RKO (cell line): ENCODE data around the gene LPP.

Experiments used
- DNase-seq: peaks from one replicate; pipeline ENCODE4 v3.0.0-alpha.2; 2016; ENCODE audit warnings: low spot score

The LPP gene

GRCh38 chr3:188792793-188793192 lies 638.8 kb downstream of the LPP start:
- DNase-seq = no peak

DNA sequence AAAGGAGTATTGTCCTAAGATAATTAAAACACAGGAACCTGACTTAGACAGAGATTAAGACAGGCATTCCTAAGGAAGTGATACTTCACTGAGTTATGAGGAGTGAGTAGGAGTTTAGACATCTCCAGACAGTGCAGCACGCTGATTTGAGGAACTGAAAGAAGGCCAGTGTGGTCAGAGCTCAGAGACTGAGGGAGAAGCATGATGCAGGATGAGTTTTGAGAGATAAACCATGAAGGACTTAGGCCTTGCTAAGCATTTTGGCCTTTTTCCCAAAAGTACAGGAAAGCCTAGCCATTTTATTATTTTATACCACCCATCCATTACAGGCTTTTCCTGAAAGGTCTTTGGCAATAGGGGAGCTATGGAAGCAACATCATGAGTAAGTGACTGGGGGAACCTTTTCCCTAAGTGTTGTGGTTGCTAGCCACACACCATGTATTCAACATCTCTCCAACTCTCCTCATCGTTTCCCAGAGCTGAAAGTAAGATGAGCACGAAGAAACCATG lies 642.2 kb downstream of the LPP start:
- peak; percentile 66 for DNase-seq

DNA sequence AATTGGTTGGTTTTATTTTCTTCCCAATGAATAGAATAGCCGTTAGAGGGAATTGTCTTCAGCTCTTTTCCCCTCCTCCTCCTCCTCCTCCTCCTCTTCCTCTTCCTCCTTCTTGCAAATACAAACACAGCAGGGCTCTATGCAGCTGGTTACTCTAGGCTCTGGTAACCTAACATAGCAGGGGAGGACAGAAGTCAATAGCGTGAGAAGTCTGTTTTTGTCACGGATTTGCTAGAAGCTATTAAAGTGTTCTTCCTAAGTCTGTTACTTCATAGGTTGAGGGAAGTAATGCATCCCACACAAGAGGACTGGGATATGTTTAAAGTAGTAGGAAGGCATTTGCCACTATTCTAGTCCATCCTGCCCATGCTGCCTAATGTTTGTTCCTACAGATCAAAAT lies 643.1 kb downstream of the LPP start:
- DNase-seq = no peak

DNA sequence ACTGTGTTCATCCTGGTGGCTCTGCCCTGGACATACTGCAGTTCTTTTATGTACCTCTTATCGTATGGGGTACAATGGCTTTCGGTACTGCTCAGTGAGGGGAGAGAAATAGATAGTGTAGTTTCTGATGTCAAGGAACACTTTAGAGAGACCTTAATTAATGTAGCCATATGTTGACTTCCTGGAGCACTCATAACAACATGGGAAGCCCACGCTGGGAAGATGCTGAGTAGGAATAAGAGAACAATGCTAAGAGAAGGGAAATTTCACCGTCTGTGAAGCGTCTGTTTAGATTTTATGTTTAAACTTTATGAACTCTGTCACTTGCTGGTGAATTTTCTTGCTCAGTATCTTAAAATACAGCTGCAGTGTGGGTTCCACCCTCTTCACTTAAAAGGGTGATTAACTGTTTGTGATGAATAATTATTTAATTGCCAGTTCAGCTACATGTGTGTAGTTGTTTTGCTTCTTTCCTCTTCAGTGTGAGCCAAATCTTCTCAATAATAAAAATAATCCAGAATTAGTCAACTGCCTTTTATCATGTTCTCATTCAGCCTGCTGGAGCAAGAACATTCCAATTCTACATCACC lies 644.7 kb downstream of the LPP start:
- no peak for DNase-seq

DNA sequence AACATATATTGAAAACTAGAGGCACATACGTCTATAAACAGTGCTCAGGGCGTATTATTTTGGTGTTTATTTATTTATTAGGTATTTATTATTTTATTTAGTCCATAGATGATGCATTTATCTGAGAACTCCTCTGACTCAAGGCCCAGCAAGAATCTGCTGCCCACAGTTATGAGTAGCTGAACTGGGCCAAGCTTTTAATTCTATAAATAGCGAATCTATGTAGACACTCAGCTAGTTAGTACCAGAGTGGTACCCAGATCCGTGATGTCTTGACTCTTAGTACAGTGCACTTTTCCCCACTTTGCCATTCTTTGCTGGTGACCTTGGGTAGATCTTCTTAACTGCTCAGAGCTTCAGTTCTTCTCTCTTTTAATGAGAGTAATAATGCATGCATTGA lies 647.4 kb downstream of the LPP start:
- no peak for DNase-seq

- DNase-seq = no peak
These were observed 648.7 kb downstream of the LPP start for GRCh38 chr3:188802645-188803044.

DNA sequence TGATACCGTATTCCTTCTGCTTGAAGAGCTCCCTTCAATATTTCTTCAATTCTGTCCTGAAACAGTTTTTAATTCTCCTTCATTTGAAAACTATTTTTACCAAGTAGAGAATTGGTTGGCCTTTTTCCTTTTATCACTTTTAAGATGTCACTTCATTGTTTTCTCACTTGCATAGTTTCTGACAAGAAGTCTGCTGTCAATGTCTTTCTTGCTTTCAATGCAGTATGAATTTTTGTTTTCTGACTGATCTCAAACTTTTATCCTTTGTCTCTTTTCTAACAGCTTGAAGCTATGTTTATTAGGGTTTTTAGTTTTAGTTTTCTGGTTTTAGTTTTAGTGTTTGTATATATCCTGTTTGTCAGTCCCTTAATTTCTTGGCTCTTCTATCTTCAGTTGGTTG lies 653.0 kb downstream of the LPP start:
- peak; percentile 45 for DNase-seq

GRCh38 chr3:188812198-188812597 lies 658.2 kb downstream of the LPP start:
- DNase-seq = no peak

- DNase-seq = no peak
These were observed 660.6 kb downstream of the LPP start for GRCh38 chr3:188814581-188814980.

DNA sequence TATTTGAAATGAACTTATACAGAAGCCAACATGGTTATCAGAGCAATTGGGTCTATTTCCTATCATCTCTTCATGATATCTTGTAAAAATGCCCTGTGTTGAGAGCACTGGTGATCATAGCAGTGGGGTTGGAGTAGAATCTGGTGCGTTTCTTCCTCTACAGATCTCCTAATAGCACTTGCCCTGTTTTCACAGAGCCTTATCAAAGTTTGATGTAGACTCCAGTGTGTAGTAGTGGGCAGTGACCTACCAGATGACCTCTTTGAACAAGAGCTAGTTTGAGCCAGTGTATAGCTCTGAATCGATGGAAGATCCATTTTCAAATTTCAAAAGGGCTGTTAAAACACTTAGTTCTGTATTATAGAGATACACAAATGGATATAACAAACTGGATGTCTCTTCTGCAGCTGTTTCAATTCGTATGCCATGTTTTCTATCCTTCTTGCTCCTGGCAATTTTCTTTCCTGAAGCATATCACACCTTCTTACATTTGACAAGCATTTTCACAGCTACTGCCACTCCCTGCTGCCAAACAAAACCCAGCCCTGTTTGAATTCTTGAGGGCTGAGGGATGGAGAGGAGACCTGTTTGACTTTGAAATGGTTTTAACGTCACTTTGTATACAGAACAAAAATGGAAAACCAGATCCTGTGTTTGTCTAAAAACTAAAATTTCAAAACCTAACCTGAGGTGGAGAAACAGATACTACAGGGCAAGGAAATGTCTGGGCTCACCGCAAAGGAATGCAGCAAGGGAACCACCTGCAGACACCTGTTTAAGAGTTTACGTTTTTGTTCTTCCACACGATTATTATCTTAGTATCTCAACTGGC lies 663.4 kb downstream of the LPP start:
- DNase-seq = no peak

DNA sequence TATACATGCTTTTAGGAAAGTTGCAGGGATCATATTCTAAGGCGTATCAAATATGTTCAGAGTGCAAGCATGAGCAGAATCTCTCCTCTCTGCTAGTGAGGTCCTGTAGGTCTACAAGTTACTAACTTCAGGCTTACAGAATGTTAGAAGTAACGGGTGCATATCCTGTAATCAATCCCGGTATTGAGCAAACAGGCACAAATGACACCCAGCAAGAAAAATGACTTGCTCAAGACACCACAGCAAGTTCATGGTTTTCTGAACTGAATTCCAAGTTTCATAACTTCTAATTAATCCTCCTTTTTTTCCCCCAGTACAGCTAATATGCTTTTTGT lies 663.9 kb downstream of the LPP start:
- no peak for DNase-seq

- DNase-seq = no peak
These were observed 664.3 kb downstream of the LPP start for GRCh38 chr3:188818282-188818681.

DNA sequence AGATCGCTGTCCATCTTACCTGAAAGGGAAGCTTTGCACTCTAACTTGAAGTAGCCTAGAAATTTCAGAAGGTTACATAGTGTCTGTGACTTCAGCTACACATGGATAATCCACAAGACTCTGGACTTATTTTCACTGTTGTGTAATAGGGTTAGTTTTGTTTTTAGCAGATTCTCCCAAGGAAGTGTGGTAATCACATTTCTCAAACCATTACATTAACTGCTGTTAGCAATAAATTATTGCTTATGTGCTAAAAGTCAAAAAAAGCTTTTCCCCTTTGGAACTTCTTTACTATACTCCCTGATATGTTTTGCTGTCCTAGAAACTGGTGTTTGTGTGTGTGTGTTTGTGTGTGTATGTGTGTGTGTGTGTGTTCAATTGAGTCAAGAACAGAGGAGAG lies 666.0 kb downstream of the LPP start:
- DNase-seq = no peak

GRCh38 chr3:188822004-188822403 lies 668.0 kb downstream of the LPP start:
- DNase-seq = no peak

GRCh38 chr3:188822411-188822810 lies 668.5 kb downstream of the LPP start:
- DNase-seq = no peak

GRCh38 chr3:188824566-188824965 lies 670.6 kb downstream of the LPP start:
- DNase-seq = no peak

DNA sequence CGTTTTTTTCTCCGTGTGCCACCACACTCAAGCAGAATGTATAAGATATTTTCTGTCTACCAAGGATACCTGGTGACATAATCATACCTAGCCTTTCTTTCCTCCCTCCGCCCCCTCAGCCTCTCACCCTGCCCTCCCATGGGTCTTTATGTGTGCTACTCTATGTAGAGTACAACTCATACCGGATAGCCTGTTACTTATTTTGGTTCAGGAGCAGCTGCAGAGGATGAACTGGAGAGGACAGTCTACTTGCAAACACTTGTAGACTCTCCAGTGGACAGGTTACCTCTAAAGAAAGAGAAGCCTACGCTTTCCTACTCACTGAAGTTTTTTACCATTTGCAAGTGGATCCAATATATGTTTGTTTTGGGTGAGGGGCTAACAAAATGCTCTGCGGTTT lies 671.9 kb downstream of the LPP start:
- no peak for DNase-seq

- no peak for DNase-seq
These were observed 672.6 kb downstream of the LPP start for GRCh38 chr3:188826574-188826973.

DNA sequence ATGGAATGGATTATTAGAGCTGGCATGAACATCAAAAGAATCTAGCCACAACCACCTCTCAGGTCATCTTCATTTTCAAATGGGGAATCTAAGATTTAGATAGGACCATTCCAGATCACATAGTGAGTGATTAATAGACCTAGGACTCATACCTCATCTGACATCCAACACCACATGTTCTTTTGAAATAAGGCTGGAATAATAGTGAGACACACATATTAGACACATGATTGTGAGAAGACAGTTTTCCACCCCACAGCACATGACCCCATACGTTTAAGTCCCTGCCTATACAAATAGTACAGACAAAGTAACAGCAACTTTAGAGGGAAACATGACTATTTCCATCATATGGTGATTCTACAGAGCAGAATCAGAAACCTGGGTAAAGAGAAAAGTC lies 673.1 kb downstream of the LPP start:
- no peak for DNase-seq

GRCh38 chr3:188827576-188827975 lies 673.6 kb downstream of the LPP start:
- DNase-seq = no peak

GRCh38 chr3:188829130-188829529 lies 675.2 kb downstream of the LPP start:
- no peak for DNase-seq

- DNase-seq = no peak
These were observed 675.6 kb downstream of the LPP start for GRCh38 chr3:188829576-188829975.

DNA sequence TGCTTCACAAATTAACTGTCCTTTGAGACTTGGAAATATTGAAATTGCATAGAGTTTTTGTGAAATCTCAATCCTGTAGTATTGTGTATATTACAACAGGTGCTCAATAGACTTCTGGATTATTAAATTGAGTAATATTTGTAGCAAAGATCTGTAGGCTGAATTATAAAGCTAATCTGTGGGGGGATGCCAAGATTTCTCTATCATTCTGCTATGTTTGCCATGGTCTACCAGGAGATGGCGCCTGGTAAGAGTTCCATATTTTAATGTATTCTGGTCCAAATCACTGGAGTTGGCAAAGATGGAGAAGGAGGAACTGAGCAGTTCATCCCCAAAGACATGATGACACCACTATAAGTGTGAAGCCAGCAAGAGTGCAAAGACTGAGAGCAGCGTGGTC lies 676.9 kb downstream of the LPP start:
- peak; percentile 12 for DNase-seq

- DNase-seq = no peak
These were observed 678.2 kb downstream of the LPP start for GRCh38 chr3:188832146-188832545.
